Endothelial cell of umbilical vein (primary cell): ENCODE results near the gene HK3. TPM values are rescaled to one million over a fixed set of nuclear protein-coding genes. Genes with fewer than 3 reads are reported as not detected.

Source experiments
- BruUV-seq: library from RNA; stranded (reverse); fragments of 400-500 nt; replicated peaks from 2 replicates; lab custom pipeline; 2021; lab: Mats Ljungman, UMichigan
- CTCF ChIA-PET: fragments of 300-600, 350-600 bp; sonication (Branson Sonifier 250); formaldehyde crosslinking; loops from one replicate; lab custom pipeline; 2021; ENCODE audit warnings: antibody characterized with exemption, inconsistent platforms; lab: Charles Lee
- POLR2A ChIA-PET: fragments of 300-600, 350-600 bp; sonication (Branson Sonifier 250); formaldehyde crosslinking; loops from one replicate; lab custom pipeline; 2021; ENCODE audit warnings: antibody characterized with exemption, inconsistent platforms; lab: Charles Lee
- DNase-seq: peaks from one replicate; pipeline ENCODE4 v3.0.0-alpha.2; 2011; ENCODE audit warnings: low read depth, low spot score
- FAIRE-seq: peaks from 2 replicates; lab custom pipeline; 2011; peaks lifted over from hg19 to GRCh38; lab: Jason Lieb, UNC
- H2AFZ ChIP-seq: 2 replicates; pipeline ENCODE4 v1.6.0; 2012; ENCODE audit warnings: low read depth, low read length, control low read depth, inconsistent platforms
- H3K27ac ChIP-seq: 2 replicates; pipeline ENCODE4 v1.5.1; 2011; ENCODE audit warnings: low read depth, mild to moderate bottlenecking, control low read depth, low read length, moderate library complexity; ENCODE audit not compliant: insufficient read depth
- H3K27me3 ChIP-seq, 2 experiments: 2 replicates each; pipeline versions ENCODE4 v1.6.0 to v1.6.1; 2011; ENCODE audit warnings: low read length in 2 of 2, mixed read lengths in 1 of 2; ENCODE audit not compliant: control insufficient read depth in 2 of 2, insufficient read depth in 2 of 2
- H3K36me3 ChIP-seq, 2 experiments: 2 replicates in 1 of 2; 3 replicates in 1 of 2; pipeline ENCODE4 v1.5.1; 2011; ENCODE audit warnings: low read length in 2 of 2, mild to moderate bottlenecking in 1 of 2, moderate library complexity in 1 of 2; ENCODE audit not compliant: control insufficient read depth in 2 of 2, insufficient read depth in 2 of 2; ENCODE audit errors: extremely low read depth in 1 of 2
- H3K4me1 ChIP-seq: 3 replicates; pipeline ENCODE4 v1.5.1; 2011; ENCODE audit warnings: mild to moderate bottlenecking, low read length; ENCODE audit not compliant: control insufficient read depth, insufficient read depth; ENCODE audit errors: extremely low read depth
- H3K4me2 ChIP-seq: 2 replicates; pipeline ENCODE4 v1.6.1; 2011; ENCODE audit warnings: low read length, control low read depth, mixed read lengths; ENCODE audit not compliant: insufficient read depth
- H3K4me3 ChIP-seq, 3 experiments: fragments of 200-600 bp in 1 of 3; sonication (generic), shearing (Covaris generic) in 1 of 3; replicated peaks in 1 of 3; 2 replicates each; pipeline ENCODE4 v1.5.1; 2011 to 2016; ENCODE audit warnings: control low read depth in 3 of 3, low read length in 3 of 3, mild to moderate bottlenecking in 2 of 3, inconsistent platforms in 1 of 3, low read depth in 1 of 3, moderate library complexity in 1 of 3; ENCODE audit not compliant: insufficient read depth in 1 of 3
- H3K79me2 ChIP-seq: 2 replicates; pipeline ENCODE4 v1.6.0; 2012; ENCODE audit warnings: low read length, inconsistent platforms; ENCODE audit not compliant: control insufficient read depth, insufficient read depth
- H3K9ac ChIP-seq: replicated peaks from 2 replicates; pipeline ENCODE3; 2011; ENCODE audit warnings: low read length, control low read depth; ENCODE audit not compliant: insufficient read depth; ENCODE audit errors: extremely low read depth
- H3K9me1 ChIP-seq: replicated peaks from 3 replicates; pipeline ENCODE4 v1.6.0; 2011; ENCODE audit warnings: mild to moderate bottlenecking, low read length; ENCODE audit not compliant: control insufficient read depth, insufficient read depth; ENCODE audit errors: extremely low read depth
- H3K9me3 ChIP-seq: replicated peaks from 2 replicates; pipeline ENCODE4 v1.5.1; 2012; ENCODE audit warnings: low read length, inconsistent platforms; ENCODE audit not compliant: control insufficient read depth, insufficient read depth
- H4K20me1 ChIP-seq: replicated peaks from 2 replicates; pipeline ENCODE3; 2011; ENCODE audit warnings: mild to moderate bottlenecking, low read length; ENCODE audit not compliant: control insufficient read depth, insufficient read depth; ENCODE audit errors: extremely low read depth
- CTCF ChIP-seq, 2 donors: IDR thresholded peaks; 1 replicate in 1 of 2; 2 replicates in 1 of 2; pipeline ENCODE4 v1.5.1; 2011; ENCODE audit warnings: low read length in 2 of 2, mild to moderate bottlenecking in 2 of 2, moderate library complexity in 2 of 2, control low read depth in 1 of 2, inconsistent platforms in 1 of 2, low read depth in 1 of 2; ENCODE audit not compliant: insufficient read depth in 1 of 2; ENCODE audit errors: extremely low read depth in 1 of 2
- EZH2 ChIP-seq: IDR thresholded peaks from 2 replicates; pipeline ENCODE4 v1.6.1; 2012; ENCODE audit warnings: borderline replicate concordance, low read depth, mild to moderate bottlenecking, moderate library complexity, low read length, inconsistent platforms; ENCODE audit not compliant: severe bottlenecking
- FOS ChIP-seq: IDR thresholded peaks from 2 replicates; pipeline ENCODE4 v1.6.1; 2011; ENCODE audit warnings: mild to moderate bottlenecking, low read length, moderate library complexity, borderline replicate concordance; ENCODE audit not compliant: insufficient read depth
- GATA2 ChIP-seq: IDR thresholded peaks from 2 replicates; pipeline ENCODE4 v1.7.0; 2011; ENCODE audit warnings: low read depth, mild to moderate bottlenecking, moderate library complexity, mixed read lengths, low read length; ENCODE audit not compliant: insufficient read length, insufficient read depth
- JUN ChIP-seq: IDR thresholded peaks from 2 replicates; pipeline ENCODE4 v1.6.1; 2011; ENCODE audit warnings: borderline replicate concordance, low read depth; ENCODE audit not compliant: insufficient read length, insufficient read depth
- MAX ChIP-seq: IDR thresholded peaks from 2 replicates; pipeline ENCODE4 v1.6.1; 2011; ENCODE audit not compliant: insufficient read depth, insufficient read length
- MYC ChIP-seq: IDR thresholded peaks from one replicate; pipeline ENCODE4 v1.6.1; 2011; ENCODE audit warnings: mild to moderate bottlenecking, low read depth, low read length
- POLR2A ChIP-seq: IDR thresholded peaks from 2 replicates; pipeline ENCODE4 v1.6.1; 2012; ENCODE audit warnings: low read depth, mild to moderate bottlenecking, control low read depth, low read length
- POLR2AphosphoS5 ChIP-seq: IDR thresholded peaks from 2 replicates; pipeline ENCODE4 v1.6.1; 2012; ENCODE audit warnings: low read depth, mild to moderate bottlenecking, control low read depth, low read length, moderate library complexity; ENCODE audit not compliant: insufficient read depth
- dilution Hi-C: fragments of 300-500 bp; cut with MboI; formaldehyde crosslinking; loops from one replicate; pipeline ENCODE4 v1.15.0; 2019; ENCODE audit warnings: low sequenced_read_pairs; ENCODE audit not compliant: extremely low pct_ligation_motif_present
- intact Hi-C: fragments of 100-400 bp; cut with micrococcal nuclease; formaldehyde crosslinking; loops from one replicate; pipeline ENCODE4 v1.10.0; 2022
- polyA plus RNA-seq, 4 experiments: library from polyadenylated mRNA; depleted of rRNA in 3 of 4; stranded (reverse) in 3 of 4; unstranded in 1 of 4; fragments of >200 nt; gene quantifications; 2 replicates each; pipeline versions ENCODE4 v1.2.1 to v1.2.3, GENCODE V29; 2011 to 2012; ENCODE audit warnings: missing spikeins in 1 of 4
- total RNA-seq: library from RNA; stranded (reverse); gene quantifications from 2 replicates; pipeline ENCODE4 v1.2.3, GENCODE V29; 2021

Gene HK3
- total and polyA plus RNA-seq, 2 donors (not counting 3 experiments of a cell fraction or from before 2014, with no cell fraction given), result not detected

- no peaks in the 10 kb centered on the region for H3K9me3 ChIP-seq
- dilution Hi-C loops, result no loop called here
- no peak for TF ChIP-seq POLR2A
- TF ChIP-seq JUN, result no peak
- no peak for TF ChIP-seq MAX
- TF ChIP-seq FOS, result no peak
- TF ChIP-seq EZH2, result no peak
- no peak for TF ChIP-seq MYC
- no peak for TF ChIP-seq GATA2
- TF ChIP-seq CTCF (IDR thresholded peaks at IDR 0.05; ENCODE audit: extremely low read depth in 1 of 2, insufficient read depth in 1 of 2, low read depth in 1 of 2, low read length in 2 of 2), result no peak
- TF ChIP-seq POLR2AphosphoS5, result no peak
- H3K36me3 ChIP-seq, result no peaks in the 10 kb centered on the region
- H3K4me3 ChIP-seq, result no peak overlapping the region
- H3K79me2 ChIP-seq, result no peaks in the 10 kb centered on the region
- H3K4me2 ChIP-seq, result no peak overlapping the region
- intact Hi-C loops, result no loop called here
- FAIRE-seq, result no peak
- H3K27ac ChIP-seq, result no peak overlapping the region
- H3K9ac ChIP-seq, result no peak overlapping the region
- DNase-seq, result no peak
- H2AFZ ChIP-seq, result no peak overlapping the region
- H4K20me1 ChIP-seq, result no peaks in the 10 kb centered on the region
- POLR2A ChIA-PET, result no interaction called here
- CTCF ChIA-PET, result interaction anchor here (1.9 kb wide), 1 partner anchor 183 kb away, joined by 6 read pairs; no protein-coding TSS in a partner anchor
- H3K4me1 ChIP-seq, result no peaks in the 10 kb centered on the region
- BruUV-seq, result no TSS peak
- H3K9me1 ChIP-seq, result no peaks in the 10 kb centered on the region
- no peaks in the 10 kb centered on the region for H3K27me3 ChIP-seq
Measured at GRCh38 chr5:176843673-176844072, 55.5 kb downstream of the HK3 start.
